Mononuclear cell (primary cell): ENCODE results near the gene ARID3A. TPM values are rescaled to one million over a fixed set of nuclear protein-coding genes. Genes with fewer than 3 reads are reported as not detected.
"Not testable (repeated sequence)": the region's sequence is repeated elsewhere in the genome, so short reads cannot be mapped to it uniquely, and the experiment has no call there.

Experiments used
- H3K27me3 ChIP-seq: 2 replicates; pipeline ENCODE4 v1.6.0; 2011; ENCODE audit warnings: low read length, control low read depth; ENCODE audit not compliant: insufficient read depth
- H3K4me1 ChIP-seq: 2 replicates; pipeline ENCODE4 v1.5.1; 2011; ENCODE audit warnings: mild to moderate bottlenecking, low read length, control low read depth; ENCODE audit not compliant: insufficient read depth
- H3K4me3 ChIP-seq: 2 replicates; pipeline ENCODE4 v1.5.1; 2011; ENCODE audit warnings: mild to moderate bottlenecking, low read length, moderate library complexity
- H3K9me3 ChIP-seq: 2 replicates; pipeline ENCODE4 v1.5.1; 2011; ENCODE audit warnings: low read depth, mild to moderate bottlenecking, control low read depth, low read length
- total RNA-seq: library from RNA; depleted of rRNA; stranded (reverse); fragments of >200 nt; gene quantifications from one replicate; pipeline ENCODE4 v1.2.3, GENCODE V29; 2012

ARID3A gene
- total RNA-seq, 1 donor, result 8.0 TPM

DNA sequence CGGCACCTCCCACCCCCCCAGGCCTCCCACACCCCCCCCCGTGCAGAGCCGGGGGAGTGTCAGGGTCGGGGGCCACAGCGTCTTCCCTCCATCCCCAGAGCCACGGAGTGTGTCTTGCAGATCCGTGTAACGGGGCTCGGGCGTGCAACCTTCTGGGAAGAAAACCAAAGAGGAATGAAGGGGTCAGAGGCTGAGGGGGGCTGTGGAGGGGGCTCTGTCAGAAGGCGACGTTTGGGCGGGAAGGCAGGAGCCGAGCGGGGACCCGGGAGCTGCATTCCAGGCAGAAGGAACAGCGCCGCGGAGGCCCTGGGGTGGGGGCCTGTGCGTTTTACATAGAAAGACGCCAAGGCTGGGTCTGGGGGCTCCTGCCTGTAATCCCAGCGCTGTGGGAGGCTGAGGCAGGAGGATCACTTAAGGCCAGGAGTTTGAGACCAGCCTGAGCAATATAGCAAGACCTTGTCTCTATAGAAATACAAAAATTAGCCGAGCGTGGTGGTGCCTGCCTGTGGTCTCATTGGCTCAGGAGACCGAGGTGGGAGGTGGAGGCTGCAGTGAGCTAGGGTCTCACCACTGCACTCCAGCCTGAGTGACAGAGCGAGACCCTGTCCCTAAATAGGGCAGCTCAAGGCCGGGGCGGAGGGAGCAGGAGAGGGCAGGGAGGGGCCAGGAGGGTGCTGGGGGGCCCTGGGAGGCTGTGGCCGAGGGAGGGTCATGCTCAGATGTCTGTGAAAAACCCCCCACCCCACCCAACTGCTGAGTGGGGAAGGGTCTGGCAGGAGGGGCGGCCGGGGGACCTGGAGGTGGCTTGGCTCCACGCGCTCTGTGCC, 27.8 kb downstream of the ARID3A start:
- H3K27me3 ChIP-seq, result no peaks in the 10 kb centered on the region
- H3K4me1 ChIP-seq, result peaks cover 22% of the 10 kb centered on the region
- no peak overlapping the region for H3K4me3 ChIP-seq
- H3K9me3 ChIP-seq, result no peaks in the 10 kb centered on the region

DNA sequence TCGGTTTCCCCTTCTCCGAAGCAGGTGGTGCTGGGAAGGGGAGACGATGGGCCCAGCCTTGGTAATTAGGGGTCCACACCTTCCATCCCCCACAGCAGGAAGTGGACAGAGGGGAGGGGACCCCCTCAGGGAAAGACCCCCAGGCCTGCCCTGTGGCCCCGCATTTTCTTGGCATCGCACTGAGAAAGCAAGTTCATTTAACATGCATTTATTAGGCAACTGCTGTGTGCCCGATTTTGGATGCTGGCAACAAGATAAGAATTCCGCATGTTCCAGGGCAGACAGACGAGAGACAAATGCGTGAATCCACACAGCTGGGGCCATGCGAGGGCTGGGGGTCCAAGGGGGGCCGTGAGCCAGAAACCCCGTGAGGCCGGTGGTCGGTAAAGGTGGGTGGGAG, 28.4 kb downstream of the ARID3A start:
- H3K27me3 ChIP-seq, result no peaks in the 10 kb centered on the region
- H3K4me1 ChIP-seq, result peaks cover 18% of the 10 kb centered on the region

DNA sequence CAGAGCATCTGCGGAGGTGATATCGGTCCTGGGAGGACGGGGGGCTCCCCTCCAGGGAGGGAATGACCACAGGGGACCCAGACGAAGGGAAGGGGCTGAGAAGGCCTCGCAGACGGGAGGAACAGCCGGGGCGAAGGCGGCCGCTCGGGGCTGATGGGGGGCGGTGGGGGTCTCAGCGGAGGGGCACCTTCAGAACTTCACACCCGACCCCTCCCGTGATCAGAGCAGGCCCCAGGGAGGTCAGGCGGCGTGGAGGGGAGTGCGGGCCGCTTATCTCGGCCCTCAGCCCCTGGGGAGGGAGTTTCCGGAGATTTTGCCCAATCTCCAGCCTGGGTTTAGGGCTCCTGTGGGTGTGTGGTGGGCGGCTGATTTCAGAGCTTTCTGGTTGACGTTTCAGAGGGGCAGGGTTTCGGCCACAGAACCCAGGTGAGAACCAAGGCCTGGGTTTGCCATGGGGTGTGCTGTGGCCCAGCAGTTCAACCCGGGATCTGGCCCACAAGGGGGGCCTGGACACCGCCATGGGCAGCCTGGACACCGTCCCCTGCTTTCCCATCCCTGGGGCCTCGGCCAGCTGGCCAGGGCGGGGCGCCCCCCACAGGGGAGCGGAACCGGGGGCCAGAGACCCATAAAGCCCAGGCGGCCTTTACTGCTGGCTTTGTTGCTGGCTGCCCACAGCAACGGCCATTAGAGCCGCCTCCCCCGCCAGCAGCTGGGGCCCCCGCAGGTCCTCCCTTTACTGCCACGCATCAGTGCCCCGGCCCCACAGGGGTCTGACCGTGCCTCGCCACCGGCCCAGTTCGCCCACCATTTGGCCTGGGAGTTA, 29.0 kb downstream of the ARID3A start:
- Histone ChIP-seq H3K9me3 (no peaks in the 10 kb centered on the region), H3K27me3 (no peaks in the 10 kb centered on the region), H3K4me3 (no peak overlapping the region), H3K4me1 (peaks cover 18% of the 10 kb centered on the region)

More for the DNA sequence above, 28.4 kb downstream of the ARID3A start:
- Histone ChIP-seq H3K4me3 (no peak overlapping the region), H3K9me3 (no peaks in the 10 kb centered on the region)

DNA sequence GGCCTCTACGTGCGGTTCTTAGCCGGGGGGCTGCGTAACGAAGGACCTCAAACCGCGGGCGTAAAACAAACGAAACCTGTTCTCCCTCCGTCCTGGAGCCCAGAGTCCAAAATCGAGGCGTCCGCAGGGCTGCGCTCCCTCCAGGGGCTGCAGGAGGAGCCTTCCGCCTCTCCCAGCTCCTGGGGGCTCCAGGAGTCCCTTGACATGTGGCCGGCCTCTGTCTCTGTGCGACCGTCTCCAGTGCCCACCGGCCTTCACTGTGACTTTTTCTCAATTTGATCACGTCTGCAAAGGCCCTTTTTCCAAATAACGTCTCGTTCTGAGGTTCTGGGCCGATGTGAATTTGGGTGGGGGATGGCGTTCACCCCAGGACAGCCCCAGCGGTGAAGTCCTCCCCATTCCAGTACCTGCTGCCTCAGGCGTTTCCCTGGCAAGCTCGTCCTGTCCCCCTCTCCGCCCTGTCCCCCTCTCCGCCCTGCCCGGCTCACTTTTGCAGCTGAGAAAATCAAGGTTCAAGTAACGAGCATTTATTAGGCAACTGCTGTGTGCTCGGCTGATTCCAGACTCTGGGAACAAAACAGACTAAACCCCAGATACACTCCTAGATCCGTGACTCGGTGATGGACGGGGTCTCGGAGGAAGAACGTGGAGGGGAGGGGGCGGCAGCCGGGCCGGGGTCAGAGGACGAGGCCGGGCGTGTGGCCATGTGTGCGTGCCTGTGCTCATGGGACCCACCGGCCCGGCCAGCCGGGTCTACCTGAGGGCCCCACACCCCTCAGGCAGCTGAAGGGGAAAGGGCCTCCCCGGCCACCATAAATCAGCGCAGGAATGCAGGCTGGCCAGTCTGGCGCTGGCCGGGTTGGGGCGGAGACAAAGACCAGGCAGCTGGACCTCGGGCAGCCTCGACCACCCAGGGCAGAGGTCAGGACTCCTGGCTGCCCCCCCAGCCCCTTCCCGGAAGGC, 30.2 kb downstream of the ARID3A start:
- Histone ChIP-seq H3K4me1 (peaks cover 18% of the 10 kb centered on the region), H3K9me3 (no peaks in the 10 kb centered on the region), H3K27me3 (no peaks in the 10 kb centered on the region), H3K4me3 (no peak overlapping the region)

DNA sequence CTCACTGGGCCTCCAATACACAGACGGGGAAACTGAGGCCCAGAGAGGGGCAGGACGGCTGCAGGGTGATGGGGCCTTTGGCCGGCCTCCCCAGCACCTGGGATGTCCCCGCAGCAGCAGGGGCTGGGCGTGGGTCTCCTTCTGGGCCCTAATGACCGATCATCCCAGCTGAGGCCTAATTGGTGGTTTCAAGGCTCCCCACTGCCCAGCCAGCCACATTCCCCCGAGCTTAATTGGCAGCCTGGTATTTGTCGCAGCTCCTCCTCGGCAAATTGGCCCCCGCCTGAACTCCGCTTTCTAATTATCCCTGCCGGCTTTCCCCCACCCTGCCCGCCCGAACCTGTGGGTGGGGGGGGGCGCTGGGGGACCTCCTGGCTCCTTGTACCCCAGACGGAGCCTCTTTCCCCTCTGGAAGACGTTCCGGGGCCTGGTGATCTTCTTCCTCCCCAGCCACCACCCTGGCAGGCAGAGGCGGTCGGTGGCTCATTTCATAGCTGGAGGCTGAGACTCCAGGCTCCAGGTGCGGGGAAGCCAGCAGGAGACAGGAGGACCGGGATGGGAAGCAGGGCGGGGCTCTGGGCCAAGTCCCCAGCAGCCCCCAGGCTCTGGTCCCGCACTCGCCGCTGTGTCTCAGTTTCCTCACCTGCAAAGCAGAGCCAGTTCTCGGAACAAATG, 31.1 kb downstream of the ARID3A start:
- H3K27me3 ChIP-seq, result no peaks in the 10 kb centered on the region
- no peak overlapping the region for H3K4me3 ChIP-seq
- H3K4me1 ChIP-seq, result peaks cover 18% of the 10 kb centered on the region
- H3K9me3 ChIP-seq, result no peaks in the 10 kb centered on the region

DNA sequence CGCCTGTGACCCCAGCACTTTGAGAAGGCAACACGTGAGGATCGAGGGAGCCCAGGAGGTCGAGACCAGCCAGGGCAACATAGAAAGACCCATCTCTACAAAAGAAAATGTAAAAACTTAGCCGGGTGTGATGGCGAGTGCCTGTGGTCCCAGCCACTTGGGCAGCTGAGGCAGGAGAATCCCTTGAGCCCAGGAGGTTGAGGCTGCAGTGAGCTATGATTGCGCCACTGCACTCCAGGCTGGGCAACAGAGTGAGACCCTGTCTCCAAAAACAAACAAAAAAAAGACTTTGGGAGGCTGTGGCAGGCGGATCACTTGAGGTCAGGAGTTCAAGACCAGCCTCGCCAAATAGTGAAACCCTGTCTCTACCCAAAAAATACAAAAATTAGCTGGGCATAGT, 31.7 kb downstream of the ARID3A start:
- not testable (repeated sequence) for H3K27me3 ChIP-seq, H3K9me3 ChIP-seq, H3K4me3 ChIP-seq
- H3K4me1 ChIP-seq, result peaks cover 13% of the 10 kb centered on the region

DNA sequence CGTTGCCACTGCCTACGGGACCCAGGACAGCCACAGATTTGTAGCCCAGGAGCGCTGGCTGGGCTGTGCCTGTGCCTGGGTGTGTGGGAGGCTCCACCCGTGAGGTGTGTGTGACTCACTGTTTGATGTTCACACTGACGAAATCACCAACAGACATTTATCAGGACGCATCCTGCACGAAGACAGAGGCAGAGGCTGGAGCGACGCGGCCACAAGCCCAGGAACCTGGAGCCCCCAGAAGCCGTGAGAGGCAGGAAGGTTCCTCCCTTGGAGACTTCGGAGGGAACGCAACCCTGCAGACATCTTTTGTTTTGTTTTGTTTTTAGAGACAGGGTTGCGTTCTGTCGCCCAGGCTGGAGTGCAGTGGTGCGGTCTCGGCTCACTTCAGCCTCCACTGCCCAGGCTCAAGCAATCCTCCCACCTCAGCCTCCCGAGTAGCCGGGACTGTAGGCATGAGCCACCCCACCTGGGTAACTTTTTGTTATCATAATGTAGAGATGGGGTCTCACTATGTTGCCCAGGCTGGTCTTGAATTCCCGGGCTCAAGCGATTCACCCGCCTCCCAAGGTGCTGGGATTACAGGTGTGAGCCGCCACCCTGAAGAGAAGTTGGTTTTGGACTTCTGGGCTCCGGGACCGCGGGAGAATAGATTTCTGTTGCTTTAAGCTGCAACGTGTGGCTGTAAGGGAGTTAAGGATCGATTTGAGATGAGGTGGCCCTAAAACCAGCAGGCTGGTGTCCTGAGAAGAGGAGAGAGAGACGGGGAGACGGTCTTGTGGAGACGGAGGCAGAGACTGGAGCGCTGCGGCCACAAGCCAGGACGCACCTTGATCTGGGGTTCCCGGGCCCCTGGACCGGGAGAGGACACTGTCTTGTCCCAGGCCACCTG, 33.4 kb downstream of the ARID3A start:
- Histone ChIP-seq H3K4me1 (no peaks in the 10 kb centered on the region), H3K27me3 (no peaks in the 10 kb centered on the region), H3K9me3 (no peaks in the 10 kb centered on the region), H3K4me3 (no peak overlapping the region)

DNA sequence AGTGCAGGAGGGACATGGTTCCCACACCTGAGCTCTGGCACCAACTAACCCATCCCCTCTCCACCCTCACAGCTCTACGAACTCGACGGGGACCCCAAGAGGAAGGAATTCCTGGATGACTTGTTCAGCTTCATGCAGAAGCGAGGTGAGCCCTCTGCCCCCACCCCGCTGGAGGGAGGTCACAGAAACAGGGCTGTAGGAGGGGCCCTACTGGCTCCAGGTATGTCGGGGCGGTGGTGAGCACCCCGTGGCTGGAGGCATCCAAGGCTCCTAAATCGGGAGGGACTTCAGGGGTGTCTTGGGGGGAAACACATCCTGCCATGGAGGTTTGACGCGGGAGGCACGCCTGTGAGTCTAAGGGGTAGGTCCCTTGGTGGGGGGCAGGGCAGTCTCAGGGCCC, 34.2 kb downstream of the ARID3A start:
- Histone ChIP-seq H3K27me3 (no peaks in the 10 kb centered on the region), H3K9me3 (no peaks in the 10 kb centered on the region), H3K4me1 (no peaks in the 10 kb centered on the region), H3K4me3 (no peak overlapping the region)

DNA sequence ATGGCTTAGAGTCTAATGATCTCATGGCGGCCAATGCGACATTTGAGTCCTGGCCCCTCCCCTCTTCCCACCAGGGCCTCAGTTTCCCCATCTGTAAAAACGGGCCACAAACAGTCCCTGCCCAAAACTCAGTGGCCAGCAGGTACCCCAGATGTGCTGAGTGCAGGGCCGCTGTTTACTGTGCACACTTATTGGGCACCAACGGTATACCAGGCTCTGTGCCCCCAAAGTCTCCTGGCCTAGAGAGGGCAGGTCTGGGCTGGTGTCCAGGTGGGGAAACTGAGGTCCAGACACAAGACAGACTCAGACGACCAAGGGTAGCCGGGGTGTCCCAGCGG, 34.7 kb downstream of the ARID3A start:
- Histone ChIP-seq H3K9me3 (no peaks in the 10 kb centered on the region), H3K4me3 (no peak overlapping the region), H3K4me1 (no peaks in the 10 kb centered on the region), H3K27me3 (no peaks in the 10 kb centered on the region)

DNA sequence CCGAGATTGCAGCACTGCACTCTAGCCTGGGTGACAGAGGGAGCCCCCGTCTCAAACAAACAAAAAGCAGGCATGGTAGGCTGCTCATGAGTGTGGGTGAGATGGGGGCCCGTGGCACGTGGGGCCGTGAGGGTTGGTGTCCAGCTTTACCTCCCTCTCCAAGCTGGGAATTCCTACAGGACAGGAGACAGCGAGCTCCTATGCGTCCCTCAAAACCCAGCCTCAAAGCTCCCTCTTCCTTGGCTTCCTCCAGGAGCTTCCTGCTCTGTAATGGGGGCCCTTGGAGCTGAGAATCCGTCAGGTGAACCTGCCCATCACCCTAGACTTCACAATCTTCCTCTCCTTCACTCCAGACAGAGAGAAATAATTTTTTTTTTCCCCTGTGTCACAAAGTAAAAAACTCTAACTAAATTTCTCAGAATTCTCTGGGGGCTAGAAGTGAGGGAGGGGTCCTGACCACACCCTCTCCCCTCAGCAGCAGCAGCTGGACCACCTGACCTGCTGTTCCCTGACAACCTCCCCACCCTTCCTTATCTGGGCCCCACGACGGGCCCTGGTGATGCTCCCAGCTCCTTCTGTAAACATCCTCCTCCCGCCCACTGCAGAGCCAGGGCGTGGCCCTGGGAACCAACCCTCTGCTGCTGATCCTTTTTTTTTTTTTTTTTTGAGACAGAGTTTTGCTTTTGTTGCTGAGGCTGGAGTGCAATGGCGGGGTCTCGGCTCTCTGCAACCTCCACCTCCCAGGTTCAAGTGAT, 36.2 kb downstream of the ARID3A start:
- Histone ChIP-seq H3K27me3 (no peaks in the 10 kb centered on the region), H3K4me3 (no peak overlapping the region), H3K9me3 (no peaks in the 10 kb centered on the region), H3K4me1 (no peaks in the 10 kb centered on the region)

DNA sequence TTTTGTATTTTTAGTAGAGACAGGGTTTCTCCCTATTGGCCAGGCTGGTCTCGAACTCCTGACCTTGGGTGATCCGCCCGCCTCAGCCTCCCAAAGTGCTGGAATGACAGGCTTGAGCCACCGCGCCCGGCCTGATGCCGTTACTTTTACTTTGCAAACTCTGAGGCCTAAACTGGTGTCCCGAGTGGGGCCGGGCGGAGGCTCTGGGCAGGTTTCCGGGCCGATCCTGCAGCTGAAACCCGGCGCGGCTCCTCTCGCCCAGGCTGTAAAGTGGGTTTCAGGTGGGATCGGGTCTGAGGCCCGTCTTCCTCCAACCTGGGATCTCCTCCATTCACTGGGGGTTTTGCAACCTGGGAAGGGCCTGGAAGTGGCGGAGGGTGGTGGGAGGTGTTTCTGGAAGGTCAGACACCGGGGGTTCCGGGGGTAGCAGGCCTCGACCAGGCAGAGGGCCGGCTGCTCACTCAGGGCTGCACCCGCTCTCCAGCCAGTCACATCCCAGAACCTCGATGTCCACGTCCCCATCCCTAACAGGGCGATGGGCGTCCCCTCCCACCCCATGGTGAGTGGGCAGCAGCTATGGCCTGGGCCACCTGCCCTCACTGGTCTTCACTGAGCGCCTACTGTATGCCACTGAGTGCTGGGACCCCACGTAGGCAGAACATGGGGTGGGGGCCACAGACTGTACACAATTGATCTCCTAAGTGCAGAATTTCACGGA, 37.0 kb downstream of the ARID3A start:
- Histone ChIP-seq H3K27me3 (no peaks in the 10 kb centered on the region), H3K4me1 (no peaks in the 10 kb centered on the region), H3K9me3 (no peaks in the 10 kb centered on the region), H3K4me3 (no peak overlapping the region)

DNA sequence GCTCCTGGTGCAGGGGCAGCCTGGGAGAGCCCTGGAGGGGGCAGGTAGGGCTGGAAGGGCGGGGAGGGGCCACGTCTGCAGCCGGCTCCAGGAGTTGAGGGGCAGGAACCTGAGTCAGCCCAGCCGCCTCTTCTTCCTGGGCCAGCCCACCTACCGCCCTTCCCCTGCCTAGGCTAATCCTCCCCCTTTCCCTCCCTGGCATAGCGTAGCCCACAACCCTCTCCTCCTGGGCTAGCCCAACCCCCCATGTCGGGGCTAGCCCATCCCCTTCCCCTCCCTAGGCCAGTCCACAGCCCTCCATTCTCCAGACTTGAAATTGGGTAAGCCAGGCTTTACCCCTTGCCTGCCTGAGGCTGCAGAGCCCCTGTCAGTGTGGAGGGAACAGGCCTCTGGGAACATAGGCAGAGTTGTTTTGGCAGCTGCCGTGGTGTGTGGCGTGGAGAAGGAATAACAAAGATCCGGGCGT, 37.7 kb downstream of the ARID3A start:
- H3K4me1 ChIP-seq, result no peaks in the 10 kb centered on the region
- H3K9me3 ChIP-seq, result no peaks in the 10 kb centered on the region
- no peak overlapping the region for H3K4me3 ChIP-seq
- no peaks in the 10 kb centered on the region for H3K27me3 ChIP-seq
